ENCODE data around the gene NUDT1. TPM values are rescaled to one million over a fixed set of nuclear protein-coding genes. Genes with fewer than 3 reads are reported as not detected.

NUDT1 gene
- total RNA-seq, 1 experiment from 2014 or later = 47.4 TPM

DNA sequence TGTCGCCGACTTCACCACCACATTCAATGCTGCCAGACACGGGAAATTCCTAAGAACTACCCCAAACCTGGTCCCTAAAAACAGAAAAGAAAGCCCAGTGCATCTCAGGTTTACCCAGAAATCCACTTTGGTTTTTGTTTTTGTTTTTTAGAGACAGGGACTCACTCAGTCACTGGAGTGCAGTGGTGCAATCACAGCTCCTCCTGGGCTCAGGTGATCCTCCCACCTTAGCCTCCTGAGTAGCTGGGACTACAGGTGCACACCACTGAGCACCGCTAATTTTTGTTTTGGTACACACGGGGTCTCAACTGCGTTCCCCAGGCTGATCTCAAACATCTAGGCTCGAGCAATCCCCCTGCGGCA is 32.1 kb upstream of the NUDT1 start:
- ChIA-PET CTCF (interaction anchor here (1.0 to 1.3 kb wide), 2 partner anchors 111 to 654 kb away, joined by 3 to 5 read pairs; partner anchors contain the start of gene TMEM184A), POLR2A (no interaction called here), RAD21 (ENCODE audit: low non-redundant PET in 1 of 2, low total read pairs in 2 of 2, uncharacterized antibody in 2 of 2, unreplicated experiment in 2 of 2) (no interaction called here)
- Histone ChIP-seq H2AFZ (ENCODE audit: low read depth, low read length, poor library complexity, severe bottlenecking) (no peak overlapping the region), H3K36me3 (ENCODE audit: control insufficient read depth in 1 of 2, insufficient read depth in 2 of 2, low read length in 2 of 2) (peaks cover 4 to 31% of the 10 kb centered on the region in 2 experiments), H3K9ac (ENCODE audit: low read length) (no peak overlapping the region), H3K79me2 (ENCODE audit: insufficient read depth, low read length) (0 out of 2 replicates have a peak, but pooled peaks cover 4% of the 10 kb centered on the region), H3K4me1 (ENCODE audit: control insufficient read depth in 1 of 2, insufficient read depth in 2 of 2, low read length in 2 of 2) (no peaks in the 10 kb centered on the region), H3K27me3 (ENCODE audit: insufficient read depth, low read length) (no peaks in the 10 kb centered on the region), H3K27ac (ENCODE audit: low read depth, low read length) (no peak overlapping the region), H3K4me2 (ENCODE audit: low read length) (no peak overlapping the region), H3K9me2 (ENCODE audit: insufficient read depth) (no peaks in the 10 kb centered on the region), H3K4me3 (replicated peaks in 1 of 2; ENCODE audit: low read depth in 1 of 2, low read length in 2 of 2) (no peak overlapping the region), H4K20me1 (ENCODE audit: insufficient read depth) (no peaks in the 10 kb centered on the region), H3K9me3 (ENCODE audit: control insufficient read depth in 1 of 2, insufficient read depth in 1 of 2, low read depth in 1 of 2, low read length in 2 of 2) (no peaks in the 10 kb centered on the region)
- BruUV-seq (replicated peaks) = no TSS peak
- DNase-seq (ENCODE audit: low read depth, low spot score) (no peak), ATAC-seq (no peak)
- TF ChIP-seq, protein P1, sequence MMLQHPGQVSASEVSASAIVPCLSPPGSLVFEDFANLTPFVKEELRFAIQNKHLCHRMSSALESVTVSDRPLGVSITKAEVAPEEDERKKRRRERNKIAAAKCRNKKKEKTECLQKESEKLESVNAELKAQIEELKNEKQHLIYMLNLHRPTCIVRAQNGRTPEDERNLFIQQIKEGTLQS (IDR thresholded peaks at IDR 0.05) = no peak
- no peak for TF ChIP-seq CBX3 (IDR thresholded peaks at IDR 0.05; ENCODE audit: low read depth)
- TF ChIP-seq ZNF274 (IDR thresholded peaks at IDR 0.05; ENCODE audit: low read depth, low read length) = no peak
- TF ChIP-seq SRF (IDR thresholded peaks at IDR 0.05; ENCODE audit: low read depth) = no peak
- no peak for TF ChIP-seq POLR2AphosphoS5 (IDR thresholded peaks at IDR 0.05; ENCODE audit: low read depth, low read length)
- no peak for TF ChIP-seq JUND (IDR thresholded peaks at IDR 0.05)
- TF ChIP-seq SIN3A (IDR thresholded peaks at IDR 0.05; ENCODE audit: low read depth) = no peak
- no peak for TF ChIP-seq YY1 (IDR thresholded peaks at IDR 0.05; ENCODE audit: extremely low read depth, insufficient replicate concordance, low read depth, low read length)
- TF ChIP-seq, protein P2, sequence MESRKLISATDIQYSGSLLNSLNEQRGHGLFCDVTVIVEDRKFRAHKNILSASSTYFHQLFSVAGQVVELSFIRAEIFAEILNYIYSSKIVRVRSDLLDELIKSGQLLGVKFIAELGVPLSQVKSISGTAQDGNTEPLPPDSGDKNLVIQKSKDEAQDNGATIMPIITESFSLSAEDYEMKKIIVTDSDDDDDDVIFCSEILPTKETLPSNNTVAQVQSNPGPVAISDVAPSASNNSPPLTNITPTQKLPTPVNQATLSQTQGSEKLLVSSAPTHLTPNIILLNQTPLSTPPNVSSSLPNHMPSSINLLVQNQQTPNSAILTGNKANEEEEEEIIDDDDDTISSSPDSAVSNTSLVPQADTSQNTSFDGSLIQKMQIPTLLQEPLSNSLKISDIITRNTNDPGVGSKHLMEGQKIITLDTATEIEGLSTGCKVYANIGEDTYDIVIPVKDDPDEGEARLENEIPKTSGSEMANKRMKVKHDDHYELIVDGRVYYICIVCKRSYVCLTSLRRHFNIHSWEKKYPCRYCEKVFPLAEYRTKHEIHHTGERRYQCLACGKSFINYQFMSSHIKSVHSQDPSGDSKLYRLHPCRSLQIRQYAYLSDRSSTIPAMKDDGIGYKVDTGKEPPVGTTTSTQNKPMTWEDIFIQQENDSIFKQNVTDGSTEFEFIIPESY (IDR thresholded peaks at IDR 0.05; ENCODE audit: extremely low read depth, insufficient replicate concordance, low read length) = no peak
- TF ChIP-seq FOSL1 (IDR thresholded peaks at IDR 0.05; ENCODE audit: low read depth) = no peak
- no peak for TF ChIP-seq EZH2phosphoT487 (IDR thresholded peaks at IDR 0.05; ENCODE audit: borderline replicate concordance)
- no peak for TF ChIP-seq POLR2A (IDR thresholded peaks at IDR 0.05; ENCODE audit: borderline replicate concordance, extremely low read depth, insufficient read depth, insufficient read length)
- intact Hi-C loops (cut with micrococcal nuclease) = loop anchor here (2.0 to 10.0 kb wide), 3 partner anchors 105 to 628 kb away; no protein-coding TSS in a partner anchor
